K562 (cell line): ENCODE measurements around the gene NUAK1. TPM values are rescaled to one million over a fixed set of nuclear protein-coding genes. Genes with fewer than 3 reads are reported as not detected.

Experiments
- ATAC-seq: fragments of 200-7000 bp; cut with Tn5 transposase; 3 replicates; pipeline ENCODE4 v1.9.1; 2020; ENCODE audit warnings: moderate library complexity
- BruUV-seq: library from RNA; stranded (reverse); fragments of 400-500 nt; replicated peaks from 2 replicates; lab custom pipeline; 2021; lab: Mats Ljungman, UMichigan
- CTCF ChIA-PET: fragments of 300-600 bp; formaldehyde crosslinking; extraction: SDS; loops from one replicate; lab custom pipeline; 2021; ENCODE audit warnings: low intra/inter-chr PET ratio; lab: Yijun Ruan, JAX
- POLR2A ChIA-PET: fragments of 300-600, 350-650 bp; sonication (Branson Sonifier 250); formaldehyde crosslinking; extraction: SDS; loops from one replicate; lab custom pipeline; 2021; ENCODE audit warnings: antibody characterized with exemption, inconsistent platforms; lab: Yijun Ruan, JAX
- DNase-seq, 4 experiments: peaks; one replicate each; pipeline versions ENCODE4 v3.0.0 to v3.0.0-alpha.2; 2011 to 2018; ENCODE audit warnings: low spot score in 3 of 4, mixed read lengths in 3 of 4; ENCODE audit errors: extremely low read depth in 1 of 4
- FAIRE-seq: peaks from 2 replicates; lab custom pipeline; 2011; peaks lifted over from hg19 to GRCh38; lab: Jason Lieb, UNC
- H2AFZ ChIP-seq: 2 replicates; pipeline ENCODE4 v1.6.0; 2011; ENCODE audit warnings: low read depth, low read length, control low read depth, inconsistent platforms
- H3K27ac ChIP-seq: fragments of 200-600 bp; 3 replicates; pipeline ENCODE4 v1.8.0; 2011; ENCODE audit warnings: low read depth, mild to moderate bottlenecking, control low read depth, inconsistent platforms, low read length, moderate library complexity, mixed read lengths; ENCODE audit errors: extremely low read depth
- H3K27me3 ChIP-seq, 2 experiments: fragments of 300-600 bp in 1 of 2; 2 replicates in 1 of 2; 3 replicates in 1 of 2; pipeline versions ENCODE4 v1.6.0 to v1.8.0; 2011; ENCODE audit warnings: inconsistent platforms in 2 of 2, low read length in 2 of 2, mild to moderate bottlenecking in 1 of 2, mixed read lengths in 1 of 2, moderate library complexity in 1 of 2; ENCODE audit not compliant: control insufficient read depth in 2 of 2, insufficient read depth in 2 of 2
- H3K36me3 ChIP-seq: fragments of 300-600 bp; 3 replicates; pipeline ENCODE4 v1.8.0; 2011; ENCODE audit warnings: mild to moderate bottlenecking, low read length, inconsistent platforms; ENCODE audit not compliant: control insufficient read depth, insufficient read depth
- H3K4me1 ChIP-seq, 2 experiments: fragments of 200-600 bp in 1 of 2; replicated peaks in 1 of 2; 2 replicates in 1 of 2; 3 replicates in 1 of 2; pipeline versions ENCODE4 v1.5.1 to v1.8.0; 2011; ENCODE audit warnings: inconsistent platforms in 2 of 2, low read length in 2 of 2, mild to moderate bottlenecking in 1 of 2, mixed read lengths in 1 of 2, moderate library complexity in 1 of 2; ENCODE audit not compliant: control insufficient read depth in 2 of 2, insufficient read depth in 2 of 2
- H3K4me2 ChIP-seq: 2 replicates; pipeline ENCODE4 v1.6.1; 2011; ENCODE audit warnings: low read length, control low read depth, inconsistent platforms, mixed read lengths; ENCODE audit not compliant: insufficient read depth
- H3K4me3 ChIP-seq: fragments of 200-600 bp; sonication (generic), shearing (Covaris generic); 2 replicates; pipeline ENCODE4 v1.5.1; 2016; ENCODE audit warnings: control low read depth, inconsistent platforms
- H3K79me2 ChIP-seq: fragments of 200-600 bp; 3 replicates; pipeline ENCODE4 v1.8.0; 2011; ENCODE audit warnings: low read length, inconsistent platforms; ENCODE audit not compliant: control insufficient read depth, insufficient read depth
- H3K9ac ChIP-seq, 2 experiments: 2 replicates each; pipeline versions ENCODE4 v1.6.0 to v1.6.1; 2011; ENCODE audit warnings: low read depth in 2 of 2, low read length in 2 of 2, control low read depth in 1 of 2, inconsistent platforms in 1 of 2, mild to moderate bottlenecking in 1 of 2, mixed read lengths in 1 of 2; ENCODE audit not compliant: insufficient read depth in 1 of 2
- H3K9me1 ChIP-seq: one replicate; pipeline ENCODE4 v1.6.0; 2011; ENCODE audit warnings: inconsistent platforms, mild to moderate bottlenecking, low read length, moderate library complexity; ENCODE audit not compliant: control insufficient read depth, insufficient read depth
- H3K9me3 ChIP-seq: replicated peaks from 2 replicates; pipeline ENCODE4 v1.5.1; 2011; ENCODE audit warnings: low read depth, low read length, inconsistent platforms; ENCODE audit not compliant: control insufficient read depth, insufficient read depth
- H4K20me1 ChIP-seq: replicated peaks from 2 replicates; pipeline ENCODE4 v1.6.1; 2011; ENCODE audit warnings: low read length, inconsistent platforms, mixed read lengths; ENCODE audit not compliant: control insufficient read depth, insufficient read depth
- BRF1 ChIP-seq: IDR thresholded peaks from 3 replicates; pipeline ENCODE4 v1.6.1; 2011; ENCODE audit warnings: borderline replicate concordance, mild to moderate bottlenecking; ENCODE audit not compliant: insufficient read length; ENCODE audit errors: extremely low read depth
- JUNB ChIP-seq: fragments of 450-650 bp; formaldehyde crosslinking; conservative IDR thresholded peaks from 2 replicates; pipeline ENCODE4 v1.4.0; 2020; ENCODE audit warnings: mild to moderate bottlenecking
- KDM5B ChIP-seq: fragments of 200-600 bp; sonication (generic); IDR thresholded peaks from 2 replicates; pipeline ENCODE4 v1.6.1; 2012; ENCODE audit warnings: low read depth, mild to moderate bottlenecking, moderate library complexity, low read length, control low read depth, inconsistent platforms; ENCODE audit not compliant: insufficient replicate concordance
- RBFOX2 ChIP-seq: fragments of 200-400 bp; formaldehyde crosslinking; IDR thresholded peaks from 2 replicates; pipeline ENCODE4 v1.6.1; 2017; ENCODE audit warnings: low read depth, mild to moderate bottlenecking, low read length, moderate library complexity
- RBM15 ChIP-seq: fragments of 200-400 bp; formaldehyde crosslinking; IDR thresholded peaks from 2 replicates; pipeline ENCODE4 v1.6.1; 2018; ENCODE audit warnings: mild to moderate bottlenecking, low read length, moderate library complexity; ENCODE audit not compliant: insufficient read depth
- RBM39 ChIP-seq: fragments of 200-400 bp; formaldehyde crosslinking; optimal IDR thresholded peaks from 2 replicates; pipeline ENCODE3; 2018; ENCODE audit warnings: low read depth, low read length
- RFX5 ChIP-seq: IDR thresholded peaks from 2 replicates; pipeline ENCODE4 v1.6.1; 2011; ENCODE audit warnings: low read depth, mild to moderate bottlenecking, improper control_type of control experiment, low read length
- STAT5B ChIP-seq: fragments of 250-450 bp; sonication (Bioruptor Pico); IDR thresholded peaks from 2 replicates; pipeline ENCODE4 v1.8.0; 2021; ENCODE audit warnings: mild to moderate bottlenecking, inconsistent platforms
- TARDBP ChIP-seq: fragments of 450-650 bp; IDR thresholded peaks from 2 replicates; pipeline ENCODE4 v1.6.1; 2016
- ZBTB12 ChIP-seq: fragments of 250-450 bp; sonication (Bioruptor Pico); IDR thresholded peaks from 2 replicates; pipeline ENCODE4 v1.4.0; 2020
- ZNF449 ChIP-seq: fragments of 250-450 bp; sonication (Bioruptor Pico); IDR thresholded peaks from 2 replicates; pipeline ENCODE4 v1.8.0; 2022; ENCODE audit warnings: moderate library complexity, mild to moderate bottlenecking, inconsistent platforms
- ZNF655 ChIP-seq: fragments of 250-450 bp; sonication (Bioruptor Pico); IDR thresholded peaks from 2 replicates; pipeline ENCODE4 v1.5.0; 2021
- ZNF707 ChIP-seq: fragments of 250-450 bp; sonication (Bioruptor Pico); conservative IDR thresholded peaks from 2 replicates; pipeline ENCODE4 v1.8.0; 2022; ENCODE audit warnings: inconsistent platforms, mild to moderate bottlenecking, moderate library complexity
- WGBS: fragments of 100-300 bp; shearing (Covaris generic); methylation state at CpG from one replicate; pipeline ENCODE4 v1.1.6; 2016; ENCODE audit warnings: low coverage, mixed read lengths; ENCODE audit not compliant: insufficient coverage; ENCODE audit errors: missing lambda C conversion rate; 5-methylcytosine and 5-hydroxymethylcytosine counted together
- in situ Hi-C: fragments of 300-500 bp; cut with MboI; formaldehyde crosslinking; loops from 4 replicates; pipeline ENCODE4 v1.15.0; 2018; ENCODE audit warnings: inconsistent platforms, mixed read lengths
- intact Hi-C: fragments of 100-400 bp; cut with micrococcal nuclease; formaldehyde crosslinking; loops from 2 replicates; pipeline ENCODE4 v1.14.2; 2022
- polyA plus RNA-seq, 8 experiments: library from polyadenylated mRNA; depleted of rRNA in 4 of 8; stranded (reverse) in 5 of 8; unstranded in 3 of 8; fragments of >200 nt; fragmentation: Nextera tagmentation in 2 of 8; fragmentation: Illumina TruSeq in 1 of 8; extraction: Ambion mirVana in 2 of 8; extraction: Trizol in 1 of 8; gene quantifications; 2 replicates each; pipeline versions ENCODE4 v1.2.1 to v1.2.3, GENCODE V29; 2011 to 2014; ENCODE audit warnings: inconsistent platforms in 1 of 8, missing spikeins in 1 of 8
- total RNA-seq, 7 experiments: library from RNA; depleted of rRNA in 6 of 7; stranded (reverse); fragments of >200 nt in 6 of 7; fragmentation: Illumina TruSeq in 2 of 7; extraction: Trizol in 2 of 7; gene quantifications; 2 replicates each; pipeline versions ENCODE4 v1.2.1 to v1.2.3, GENCODE V29; 2011 to 2021; ENCODE audit warnings: low replicate concordance in 1 of 7

NUAK1 gene
- total and polyA plus RNA-seq, 9 of the 15 experiments (the other 6 are each of a cell fraction or from before 2014, with no cell fraction given): 0.02 TPM; not detected in 8

- no peak overlapping the region for H3K4me2 ChIP-seq
- POLR2A ChIA-PET: no interaction called here
- DNase-seq (no peak), ATAC-seq (no peak)
- intact Hi-C loops: no loop called here
- in situ Hi-C loops: no loop called here
- WGBS: 0% methylated on average over 5 of the region's 5 CpGs
- H3K9ac ChIP-seq: no peak overlapping the region
- H3K36me3 ChIP-seq: no peaks in the 10 kb centered on the region
- peaks cover 8 to 26% of the 10 kb centered on the region in 2 experiments; a peak in 4 of 5 replicates for H3K27me3 ChIP-seq
- TF ChIP-seq ZBTB12 (no peak), RFX5 (no peak), STAT5B (CRISPR knock-in tag) (no peak), ZNF707 (no peak)
- TF ChIP-seq, all 486 proteins: peak for 0
- H3K27ac ChIP-seq: no peak overlapping the region
- no peaks in the 10 kb centered on the region for H3K79me2 ChIP-seq
- no peak for FAIRE-seq
- no peak overlapping the region for H3K4me3 ChIP-seq
- H3K4me1 ChIP-seq: no peaks in the 10 kb centered on the region
- H2AFZ ChIP-seq: no peak overlapping the region
- BruUV-seq: no TSS peak
- H3K9me3 ChIP-seq: no peaks in the 10 kb centered on the region
- H3K9me1 ChIP-seq: peaks cover 2% of the 10 kb centered on the region
- CTCF ChIA-PET: no interaction called here
- no peaks in the 10 kb centered on the region for H4K20me1 ChIP-seq
Observed at GRCh38 chr12:106123110-106123509, 15.6 kb downstream of the NUAK1 start.

- no peak overlapping the region for H3K27ac ChIP-seq
- no peak overlapping the region for H3K4me3 ChIP-seq
- no peak for FAIRE-seq
- in situ Hi-C loops: no loop called here
- H3K9me3 ChIP-seq: no peaks in the 10 kb centered on the region
- ChIA-PET POLR2A (no interaction called here), CTCF (no interaction called here)
- intact Hi-C loops: no loop called here
- ATAC-seq: no peak
- BruUV-seq: no TSS peak
- peaks cover 2% of the 10 kb centered on the region for H3K9me1 ChIP-seq
- no peak overlapping the region for H2AFZ ChIP-seq
- H3K9ac ChIP-seq: no peak overlapping the region
- no peaks in the 10 kb centered on the region for H3K79me2 ChIP-seq
- H3K4me2 ChIP-seq: no peak overlapping the region
- no peak for DNase-seq
- H3K27me3 ChIP-seq: peaks cover 10 to 26% of the 10 kb centered on the region in 2 experiments; a peak in 4 of 5 replicates
- WGBS: 2% methylated on average over 3 of the region's 3 CpGs
- no peaks in the 10 kb centered on the region for H3K4me1 ChIP-seq
- H4K20me1 ChIP-seq: no peaks in the 10 kb centered on the region
- H3K36me3 ChIP-seq: no peaks in the 10 kb centered on the region
- TF ChIP-seq ZNF449 (CRISPR knock-in tag) (no peak), ZNF655 (no peak), RBM15 (no peak), TARDBP (no peak), JUNB (CRISPR knock-in tag) (no peak), RBFOX2 (no peak), BRF1 (no peak), KDM5B (no peak), RBM39 (no peak)
Observed at GRCh38 chr12:106122004-106122403, 16.8 kb downstream of the NUAK1 start.
